ENCODE data around the gene ZDHHC1.
A peak's percentile ranks its signal among the peaks of the same experiment; 100 is the strongest.

ZDHHC1 gene

GRCh38 chr16:67400901-67401300 is 15.4 kb downstream of the ZDHHC1 start:
- H3K4me3 ChIP-seq (ENCODE audit: control insufficient read depth, low read depth, low read length), result no peak overlapping the region
- no peak for TF ChIP-seq CTCF (IDR thresholded peaks at IDR 0.05; ENCODE audit: control insufficient read depth, insufficient read depth, low read depth, low read length, missing control alignments)
- no peak for DNase-seq (ENCODE audit: low read depth)

GRCh38 chr16:67399749-67400704 is 16.2 kb downstream of the ZDHHC1 start:
- H3K4me3 ChIP-seq (ENCODE audit: control insufficient read depth, low read depth, low read length), result no peak overlapping the region
- no peak for TF ChIP-seq CTCF (IDR thresholded peaks at IDR 0.05; ENCODE audit: control insufficient read depth, insufficient read depth, low read depth, low read length, missing control alignments)
- DNase-seq (ENCODE audit: low read depth), result no peak

GRCh38 chr16:67399218-67399733 is 17.0 kb downstream of the ZDHHC1 start:
- no peak overlapping the region for H3K4me3 ChIP-seq (ENCODE audit: control insufficient read depth, low read depth, low read length)
- no peak for DNase-seq (ENCODE audit: low read depth)
- peak; percentile 43 for TF ChIP-seq CTCF (IDR thresholded peaks at IDR 0.05; ENCODE audit: control insufficient read depth, insufficient read depth, low read depth, low read length, missing control alignments)

- H3K4me3 ChIP-seq (ENCODE audit: control insufficient read depth, low read depth, low read length), result no peak overlapping the region
- DNase-seq (ENCODE audit: low read depth), result no peak
- no peak for TF ChIP-seq CTCF (IDR thresholded peaks at IDR 0.05; ENCODE audit: control insufficient read depth, insufficient read depth, low read depth, low read length, missing control alignments)
These were observed 17.6 kb downstream of the ZDHHC1 start for GRCh38 chr16:67398546-67399217.

GRCh38 chr16:67397812-67398545 is 18.3 kb downstream of the ZDHHC1 start:
- DNase-seq (ENCODE audit: low read depth), result no peak
- TF ChIP-seq CTCF (IDR thresholded peaks at IDR 0.05; ENCODE audit: control insufficient read depth, insufficient read depth, low read depth, low read length, missing control alignments), result no peak
- H3K4me3 ChIP-seq (ENCODE audit: control insufficient read depth, low read depth, low read length), result no peak overlapping the region

Data from AG09309 (cell line).